Activated CD8-positive, alpha-beta memory T cell treated with anti-CD3 and anti-CD28 coated beads, Interleukin-2, amount 50 U/mL, for 4 hours (primary cell): ENCODE measurements around the gene COG6.

Experiments
- DNase-seq: peaks from one replicate; pipeline ENCODE4 v3.0.0-alpha.2; 2020

The COG6 gene

DNA sequence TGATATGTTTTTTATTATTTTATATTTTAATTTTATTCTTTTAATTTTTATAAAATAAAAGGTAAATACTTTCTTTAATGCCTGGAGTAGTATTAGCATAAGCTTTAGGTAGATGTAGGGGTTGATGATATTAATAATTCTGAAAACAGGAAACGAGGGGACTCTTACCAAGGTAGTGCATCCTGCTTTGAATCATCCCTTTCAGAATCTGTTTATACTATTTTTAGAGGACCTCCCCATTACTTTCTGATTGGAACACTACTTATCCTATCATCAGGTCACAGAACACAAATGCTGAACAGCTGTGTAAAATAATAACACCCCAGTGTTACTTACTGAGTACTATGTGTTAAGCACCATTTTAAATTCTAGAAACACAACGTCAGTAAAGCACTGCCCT lies 27.3 kb downstream of the COG6 start:
- no peak for DNase-seq

DNA sequence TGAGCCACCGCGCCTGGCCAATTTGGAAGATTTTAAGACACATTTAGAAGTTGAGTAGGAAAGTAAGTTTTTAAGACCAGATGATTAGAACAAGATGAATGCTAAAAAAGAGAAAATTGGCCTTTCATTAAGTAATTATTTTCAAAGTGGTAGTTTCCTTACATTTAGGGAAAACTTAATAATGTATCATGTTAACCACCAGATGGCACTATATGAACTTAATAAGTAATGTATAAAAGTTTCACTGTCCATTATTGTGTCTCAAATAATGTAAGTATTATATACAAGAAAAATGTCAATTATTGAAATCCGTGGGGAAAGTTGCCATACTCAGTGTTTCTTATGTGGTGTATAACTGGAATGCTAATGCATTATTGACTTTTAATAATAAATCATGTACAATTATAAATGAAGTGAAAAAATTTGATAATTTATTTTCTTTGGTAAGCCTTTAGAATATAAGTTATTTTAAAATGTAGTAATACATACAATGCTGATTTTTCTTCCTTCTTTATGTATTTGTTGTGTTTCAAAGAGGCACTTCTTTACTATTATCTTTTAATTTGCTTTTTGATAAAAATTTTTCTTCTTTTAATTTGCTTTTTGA lies 29.2 kb downstream of the COG6 start:
- DNase-seq, result no peak

DNA sequence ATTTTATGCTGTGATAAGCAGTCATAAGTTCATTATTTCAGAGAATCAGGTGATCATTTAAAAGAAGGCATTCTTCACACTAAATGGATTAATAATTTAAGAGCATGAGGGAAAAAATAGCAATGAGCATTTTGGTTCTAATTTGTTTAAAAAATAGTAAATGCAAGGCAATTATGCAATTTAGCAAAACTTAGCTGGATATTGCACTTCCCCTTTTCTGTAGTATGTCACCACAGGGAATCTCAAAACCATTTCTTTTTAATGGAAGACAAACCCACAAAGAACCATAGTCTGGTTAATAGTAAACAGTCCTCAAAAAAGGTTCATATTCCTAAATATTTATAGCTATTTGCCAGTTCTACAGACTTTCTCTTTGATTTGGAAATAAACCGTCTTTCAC lies 30.2 kb downstream of the COG6 start:
- no peak for DNase-seq

DNA sequence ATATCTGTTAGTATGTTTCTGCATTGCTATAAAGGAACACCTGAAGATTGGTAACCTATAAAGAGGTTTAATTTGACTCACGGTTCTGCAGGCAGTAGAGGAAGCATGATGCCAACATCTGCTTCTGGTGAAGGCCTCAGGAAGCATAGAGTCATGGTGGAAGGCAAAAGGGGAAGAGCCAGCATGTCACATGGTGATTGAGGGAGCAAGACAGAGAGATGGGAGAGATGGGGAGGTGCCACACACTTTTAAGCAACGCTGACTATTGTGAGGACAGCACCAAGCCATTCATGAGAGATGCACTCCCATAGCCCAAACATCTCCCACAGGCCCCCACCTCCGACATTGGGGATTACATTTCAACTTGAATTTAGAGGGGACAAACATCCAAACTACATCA lies 32.8 kb downstream of the COG6 start:
- DNase-seq, result no peak

DNA sequence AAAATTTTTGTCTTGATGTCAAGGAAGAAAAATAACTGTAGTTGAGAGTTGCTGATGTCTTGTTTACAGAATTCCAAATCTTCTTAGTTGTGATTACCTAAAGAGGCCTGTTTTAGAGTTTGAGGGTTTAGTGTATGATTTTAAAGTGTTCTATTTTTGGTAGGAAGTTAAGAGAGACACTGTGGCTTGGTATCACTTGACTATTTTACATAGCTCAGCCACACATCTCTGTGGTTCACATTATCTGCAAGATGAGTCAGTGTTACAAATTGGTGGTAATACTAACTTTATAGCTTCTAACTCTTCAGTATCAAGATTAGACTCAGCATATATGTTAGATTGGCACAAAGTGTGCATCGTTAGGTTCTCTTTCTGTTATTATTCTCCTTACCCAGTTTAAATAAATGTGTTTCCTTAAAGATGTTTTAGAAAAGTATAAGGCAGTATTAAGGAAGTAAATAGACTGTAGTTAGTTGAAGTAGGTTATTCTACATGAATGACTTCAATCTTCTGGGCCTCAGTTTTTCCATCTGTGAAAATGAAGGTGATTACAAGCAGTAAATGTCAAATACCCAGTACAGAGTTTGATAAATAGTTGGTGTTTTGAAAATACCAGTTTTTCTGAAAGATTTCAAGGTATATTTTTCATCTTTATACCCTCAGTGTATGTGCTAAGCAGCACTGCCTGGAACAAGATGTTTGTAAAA lies 33.4 kb downstream of the COG6 start:
- no peak for DNase-seq

DNA sequence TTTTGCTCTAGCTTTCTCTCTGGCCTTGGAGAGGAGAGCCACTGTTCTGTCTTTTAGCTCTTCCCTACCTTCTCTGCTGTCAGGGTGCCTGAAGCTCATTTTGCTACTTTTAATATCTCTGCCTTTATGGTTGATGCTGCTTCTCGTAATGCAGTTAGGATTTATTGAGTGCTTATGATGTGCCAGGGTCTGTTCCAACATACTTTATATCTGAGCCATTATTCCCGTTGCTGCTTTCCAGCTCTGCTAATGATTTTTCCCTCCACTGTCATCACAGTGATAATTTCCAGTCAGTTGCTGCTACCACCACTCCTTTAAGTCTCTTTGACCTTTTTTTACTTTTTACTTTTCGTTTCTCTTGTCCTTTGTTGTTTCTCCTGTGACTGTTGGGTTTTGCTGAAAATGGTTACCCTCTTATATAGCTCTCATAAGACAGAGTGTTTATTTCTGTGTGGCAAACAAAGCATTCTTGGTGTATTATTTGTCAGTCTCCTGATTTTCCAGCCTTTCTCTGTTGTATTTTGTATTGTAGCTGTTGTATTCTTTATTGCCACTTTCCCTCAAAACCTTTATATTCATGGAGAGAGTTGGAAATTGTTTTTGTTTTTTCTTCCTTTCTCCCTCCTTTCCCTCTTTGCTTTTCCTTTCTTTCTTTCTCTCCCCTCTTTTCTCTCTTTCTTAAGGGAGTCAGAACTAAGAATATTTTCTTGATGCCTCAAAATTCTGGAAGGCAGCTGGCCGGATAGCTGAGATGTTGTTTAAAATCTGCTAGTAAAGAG lies 37.4 kb downstream of the COG6 start:
- no peak for DNase-seq

DNA sequence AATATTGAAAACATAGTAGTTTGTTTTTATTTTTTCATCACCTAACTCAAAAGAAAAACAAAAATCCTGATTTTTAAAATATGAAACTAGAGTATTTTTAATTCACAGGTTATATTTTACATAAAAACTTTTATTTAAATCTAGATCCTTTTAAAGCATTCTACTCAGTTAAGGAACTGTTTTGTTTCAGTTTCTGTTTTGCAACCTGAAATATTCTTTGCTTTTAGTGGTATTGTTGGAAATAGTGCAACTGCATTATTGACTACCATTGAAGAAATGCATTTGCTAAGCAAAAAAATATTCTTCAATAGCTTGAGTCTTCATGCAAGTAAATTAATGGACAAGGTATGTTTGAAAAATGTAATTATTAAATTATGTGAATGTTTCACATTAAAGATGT lies 43.8 kb downstream of the COG6 start:
- no peak for DNase-seq

DNA sequence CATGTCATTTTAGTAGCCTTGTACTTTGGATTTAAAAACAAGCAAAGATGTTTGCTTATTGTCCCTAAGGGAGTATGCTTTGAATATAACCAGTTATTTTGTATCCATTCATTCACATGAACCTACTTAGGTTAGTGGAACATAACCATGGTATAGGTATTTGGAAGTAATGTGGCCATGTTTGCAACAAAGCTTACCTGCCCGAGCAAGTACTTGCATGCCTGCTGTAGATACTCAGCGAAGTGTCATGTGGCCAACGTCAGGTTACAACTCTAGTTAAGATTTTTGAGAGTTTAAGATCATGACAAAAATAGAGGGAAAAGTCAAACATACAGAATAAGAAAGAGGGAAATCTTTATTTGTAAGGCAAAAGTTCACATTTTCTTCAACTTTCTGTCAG lies 57.2 kb downstream of the COG6 start:
- DNase-seq, result no peak

DNA sequence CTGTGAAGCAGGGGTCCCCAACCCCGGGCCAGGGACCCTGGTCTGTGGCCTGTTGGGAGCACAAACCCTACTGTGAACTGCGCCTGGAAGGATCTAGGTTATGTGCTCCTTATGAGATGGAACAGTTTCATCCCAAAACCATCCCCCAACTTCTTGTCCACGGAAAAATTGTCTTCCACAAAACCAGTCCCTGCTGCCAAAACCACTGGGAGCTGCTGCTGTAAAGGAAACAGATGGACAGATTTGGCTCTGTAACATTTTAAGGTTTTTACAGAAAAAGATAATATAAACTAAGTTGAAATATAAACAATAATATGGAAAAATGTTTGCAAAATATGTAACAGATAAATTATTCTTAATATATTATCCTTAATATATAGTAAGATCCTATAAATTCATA lies 73.7 kb downstream of the COG6 start:
- DNase-seq, result no peak

DNA sequence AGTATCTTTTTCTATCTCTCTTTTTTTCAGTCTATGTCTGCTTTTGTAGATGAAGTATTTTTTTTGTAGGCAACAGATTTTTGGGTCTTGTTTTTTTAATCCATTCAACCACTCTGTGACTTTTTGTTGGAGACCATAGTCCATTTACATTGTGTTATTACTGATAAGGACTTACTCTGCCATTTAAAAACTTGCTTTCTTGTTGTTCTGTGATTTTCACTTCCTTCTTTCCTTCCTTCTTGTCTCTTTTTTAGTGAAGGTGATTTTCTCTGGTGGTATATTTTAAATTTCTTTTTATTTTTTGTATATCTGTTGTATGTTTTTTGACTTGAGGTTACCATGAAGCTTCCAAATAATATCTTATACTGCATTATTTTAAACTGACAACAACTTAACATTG lies 79.5 kb downstream of the COG6 start:
- DNase-seq, result no peak

DNA sequence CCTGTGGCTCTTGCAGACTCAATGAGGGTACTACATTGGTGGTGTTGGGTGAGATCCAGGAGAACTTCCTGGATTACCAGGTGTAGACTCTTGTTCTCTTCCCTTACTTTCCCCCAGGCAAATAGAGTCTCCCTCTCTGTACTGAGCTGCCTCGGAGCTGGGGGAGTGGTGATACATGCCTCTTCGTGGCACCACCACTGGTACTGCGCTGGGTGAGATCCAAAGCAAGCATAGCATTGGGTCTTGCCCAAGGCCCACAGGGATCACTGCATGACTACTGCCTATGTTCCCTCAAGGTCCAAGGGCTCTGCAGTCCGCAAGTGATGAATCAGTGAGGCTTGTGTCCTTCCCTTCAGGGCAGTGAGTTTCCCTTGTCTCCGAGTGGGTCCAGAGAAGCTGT lies 81.6 kb downstream of the COG6 start:
- no peak for DNase-seq

DNA sequence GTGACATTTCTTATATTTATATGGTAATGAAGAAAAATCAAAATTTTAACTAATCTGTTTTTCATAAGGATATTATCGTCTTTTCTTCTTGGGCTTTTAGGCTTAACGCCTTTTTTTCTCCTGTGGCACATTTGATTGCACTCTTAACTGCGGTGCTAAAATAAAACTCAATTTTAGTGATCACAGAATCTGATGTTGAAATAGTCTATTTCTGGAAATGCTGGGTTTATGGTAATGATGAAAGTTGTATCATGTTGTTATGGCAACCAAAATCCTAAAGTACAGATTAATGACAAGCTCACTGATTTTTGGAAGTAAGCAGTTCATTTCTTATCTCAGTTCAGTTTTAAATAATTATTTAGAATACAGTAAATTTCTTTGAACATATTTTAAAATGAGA lies 85.3 kb downstream of the COG6 start:
- no peak for DNase-seq

DNA sequence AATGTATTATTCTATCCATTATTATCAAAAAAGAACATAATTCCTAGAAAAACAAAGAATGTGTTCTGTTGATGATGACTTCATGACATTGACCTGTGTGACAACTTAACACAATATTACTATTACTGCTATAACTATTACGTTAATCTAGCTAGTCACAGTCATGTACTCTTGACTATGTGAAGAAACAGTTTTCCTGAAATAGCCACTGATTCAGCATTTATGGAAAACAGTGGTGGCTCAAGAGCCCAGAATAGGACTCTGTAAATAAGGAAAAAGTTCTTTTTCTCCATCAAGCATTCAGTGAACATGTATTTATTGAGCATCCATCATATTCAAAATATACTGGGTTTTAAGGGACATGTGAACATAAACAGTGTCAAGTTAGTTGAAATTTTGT lies 93.5 kb downstream of the COG6 start:
- DNase-seq, result no peak

DNA sequence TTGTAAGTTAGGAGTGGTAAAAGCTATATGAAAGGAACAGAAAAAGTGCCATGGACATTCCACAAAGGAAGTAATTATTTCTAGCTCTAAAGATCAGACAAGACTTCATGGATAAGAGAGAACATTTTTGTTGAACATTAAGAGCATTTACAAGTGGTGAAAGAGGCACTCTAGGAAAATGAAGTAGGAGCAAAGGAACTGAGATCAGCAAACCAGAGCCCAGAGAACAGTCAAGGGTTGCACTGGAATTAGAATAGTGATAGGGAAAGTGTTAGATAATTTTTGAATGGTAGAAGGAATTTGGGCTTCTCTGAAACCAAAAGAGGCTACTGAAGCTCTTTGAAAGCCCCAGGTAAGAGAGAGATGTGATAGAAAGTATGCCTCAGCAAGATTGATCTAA lies 94.1 kb downstream of the COG6 start:
- DNase-seq, result no peak

DNA sequence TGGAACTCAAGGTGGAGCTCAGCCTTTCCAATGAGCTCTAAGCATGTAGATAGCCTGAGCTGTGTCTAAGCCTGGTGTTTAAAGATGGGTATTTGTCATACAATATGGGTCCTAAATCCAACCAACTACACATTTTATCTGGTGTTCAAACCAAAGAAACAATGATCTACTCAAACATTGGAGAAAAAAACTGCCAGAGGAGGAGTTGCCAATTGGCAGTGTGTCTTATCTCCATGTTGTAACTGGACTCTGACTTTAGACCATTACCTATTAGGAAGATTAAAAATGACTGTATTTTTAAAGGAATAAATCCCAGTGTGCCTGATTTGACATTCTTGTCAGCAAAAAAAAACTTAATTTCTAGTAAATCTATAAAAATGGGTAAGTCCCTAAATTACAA lies 96.3 kb downstream of the COG6 start:
- no peak for DNase-seq

DNA sequence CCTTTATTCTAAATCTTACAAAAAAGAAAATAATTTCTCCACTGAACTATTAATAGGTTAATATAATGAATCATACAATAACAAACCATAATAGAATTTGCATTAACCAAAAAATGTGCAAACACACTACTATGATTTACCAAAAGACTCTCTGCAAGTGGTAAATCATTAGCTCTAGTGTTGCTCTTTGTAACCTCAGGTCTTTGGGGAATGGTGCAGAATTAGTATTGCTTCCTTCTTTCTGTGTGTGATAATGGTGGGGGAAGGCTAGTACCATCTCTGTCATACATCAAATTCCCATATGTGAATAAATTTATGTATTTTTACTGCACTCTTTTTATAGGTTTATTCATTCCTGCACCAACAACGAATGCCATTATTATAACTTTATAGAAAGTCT lies 105.1 kb downstream of the COG6 start:
- DNase-seq, result no peak

DNA sequence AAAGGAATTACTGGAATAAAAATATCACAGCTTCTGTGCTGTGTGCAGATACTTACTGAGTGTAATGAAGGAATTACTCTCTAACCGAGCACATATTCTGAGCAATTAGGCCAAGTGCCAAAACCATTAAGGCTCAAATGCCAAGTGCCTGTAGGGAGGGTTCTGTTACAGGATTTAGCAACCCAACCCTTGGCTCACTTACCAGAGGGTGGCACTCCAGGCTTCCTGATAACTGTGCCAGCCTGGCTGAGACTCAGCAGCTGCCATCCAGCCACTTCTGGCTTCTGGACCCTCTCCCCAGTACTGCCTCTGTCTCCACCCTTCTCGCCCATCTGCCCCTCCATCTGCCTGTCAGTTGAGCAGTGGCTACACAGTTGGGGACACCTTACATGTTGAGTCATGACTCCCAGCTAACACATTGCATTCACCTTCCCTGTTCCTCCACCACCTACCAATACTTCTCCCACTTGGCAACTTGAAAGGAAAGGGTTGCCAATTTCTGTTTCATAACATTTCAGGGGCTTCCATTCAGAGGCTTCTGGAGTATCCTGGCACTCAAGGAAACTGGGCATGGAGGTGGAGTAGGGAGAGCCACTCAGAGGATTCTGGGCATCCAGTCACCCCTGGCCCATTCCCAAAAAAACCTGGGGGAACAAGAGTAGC lies 110.5 kb downstream of the COG6 start:
- DNase-seq, result no peak

DNA sequence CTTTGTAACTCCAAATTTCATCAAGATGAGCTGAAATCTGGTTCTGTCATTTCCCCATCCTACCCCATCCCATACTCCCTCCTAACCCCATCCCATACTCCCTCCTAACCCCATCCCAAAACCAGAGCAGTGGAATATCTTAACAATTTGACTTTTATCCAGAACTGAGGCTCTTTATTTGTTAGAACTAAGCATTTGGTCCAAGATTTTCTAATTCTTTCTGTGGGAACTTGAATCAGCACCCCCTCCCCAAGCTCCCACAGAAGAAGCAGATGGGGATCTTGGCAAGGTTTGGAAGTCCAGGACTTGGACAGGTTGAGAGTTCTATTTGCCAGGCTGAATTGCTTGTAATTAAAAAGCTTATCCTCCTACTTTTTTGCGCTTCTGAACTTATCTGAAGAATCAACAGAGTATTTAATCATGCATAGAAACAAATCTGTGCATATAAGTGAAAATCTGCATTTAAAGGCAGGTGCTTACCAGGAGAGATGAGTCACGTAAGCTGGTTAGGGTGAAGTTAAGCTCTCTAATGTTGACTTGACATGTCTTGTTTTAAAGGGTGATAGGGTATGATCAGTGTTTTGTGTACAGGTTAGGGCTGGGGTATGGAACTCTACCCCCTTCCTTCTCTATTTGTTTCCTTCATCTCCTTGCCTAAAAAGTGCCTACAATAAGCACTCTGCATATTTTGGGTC lies 111.1 kb downstream of the COG6 start:
- DNase-seq, result no peak

DNA sequence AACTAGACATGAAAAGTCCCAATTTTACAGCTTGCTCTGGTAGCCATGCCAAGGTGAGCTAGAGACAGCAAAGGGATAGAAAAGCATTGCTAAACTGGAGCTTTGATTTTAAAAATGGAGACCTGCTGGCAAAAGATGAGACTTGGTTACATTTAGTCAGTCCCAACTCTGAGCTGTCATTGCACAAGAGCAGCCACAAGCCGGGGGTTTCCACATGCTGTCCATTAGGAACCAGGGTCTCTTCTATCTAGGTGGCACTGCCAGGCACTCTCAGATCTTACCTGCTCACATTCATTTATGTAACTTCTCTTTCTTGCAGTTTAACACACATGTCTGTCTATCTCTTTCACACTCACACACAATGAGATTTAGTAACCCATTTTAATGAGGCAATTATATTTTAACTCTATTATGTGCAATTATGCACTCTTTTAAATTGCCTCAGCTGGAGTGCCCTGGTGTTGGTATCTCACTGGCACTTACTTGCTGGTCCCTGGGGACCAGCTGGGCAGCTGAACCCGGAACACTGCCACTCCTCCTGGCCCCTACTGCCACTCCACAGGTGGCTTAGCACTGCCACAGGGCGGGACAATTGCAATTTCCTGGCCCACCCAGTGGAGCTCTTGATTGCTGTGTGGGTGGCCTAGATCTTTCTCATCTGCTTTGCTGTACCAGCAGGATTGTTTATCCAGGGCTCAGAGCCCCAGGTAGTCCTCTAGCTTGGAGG lies 112.5 kb downstream of the COG6 start:
- no peak for DNase-seq

DNA sequence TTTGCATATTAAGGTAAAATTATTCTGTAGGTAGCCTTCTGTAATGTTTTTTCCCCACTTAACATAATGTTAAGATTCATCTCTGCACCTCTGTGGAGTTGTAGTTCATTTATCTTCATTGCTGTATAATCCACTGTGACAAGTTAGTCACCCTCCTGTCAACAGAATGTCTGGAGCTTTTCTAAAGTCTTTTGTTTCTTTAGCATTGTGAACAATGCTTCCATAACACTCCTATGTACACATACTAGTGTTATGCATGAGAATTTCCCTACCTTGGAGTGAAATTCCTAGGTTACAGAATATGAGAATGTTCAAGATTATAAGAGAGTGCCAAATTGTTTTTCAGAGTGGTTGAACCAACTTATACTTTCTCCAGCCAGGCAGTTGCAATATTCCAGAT lies 113.5 kb downstream of the COG6 start:
- no peak for DNase-seq

DNA sequence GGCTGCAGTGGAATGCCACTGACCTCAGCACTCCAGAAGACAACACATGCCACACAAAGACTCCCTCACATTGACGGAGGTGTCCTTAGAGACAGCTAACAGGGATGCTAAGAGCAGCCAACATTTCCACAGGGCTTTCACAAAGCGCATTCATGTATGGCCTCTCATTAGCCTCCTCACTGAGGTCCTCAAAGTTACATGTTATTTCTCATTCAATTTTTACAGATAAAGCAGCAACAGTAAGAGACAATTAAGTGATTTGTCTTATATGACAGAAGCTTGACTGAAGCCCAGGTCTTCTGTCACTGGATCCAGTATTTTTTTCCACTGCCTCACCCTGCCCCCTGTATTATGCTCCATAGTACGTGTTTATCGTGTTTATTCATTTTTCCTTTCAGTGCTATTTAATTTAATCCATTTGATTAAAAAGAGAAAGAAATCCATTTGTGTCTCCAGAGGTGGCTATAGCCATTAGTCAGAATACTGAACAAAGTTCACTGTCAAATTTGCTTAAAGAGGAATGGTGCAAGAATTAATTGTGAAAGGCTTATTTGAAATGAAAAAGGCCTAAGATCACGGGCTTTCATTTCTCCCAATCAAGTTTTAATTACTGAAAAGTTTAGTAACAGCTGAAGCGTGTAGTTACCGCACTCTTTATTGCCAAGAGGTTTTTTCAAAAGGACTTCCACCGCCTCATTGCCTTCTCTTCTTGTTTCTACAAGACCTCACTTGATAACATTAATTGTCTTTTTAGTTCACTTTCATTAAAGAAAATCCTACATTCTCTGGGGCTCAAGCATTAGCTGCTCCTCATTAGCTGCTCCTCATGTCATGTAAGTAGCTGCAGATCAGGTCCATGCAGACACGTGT lies 115.0 kb downstream of the COG6 start:
- no peak for DNase-seq

DNA sequence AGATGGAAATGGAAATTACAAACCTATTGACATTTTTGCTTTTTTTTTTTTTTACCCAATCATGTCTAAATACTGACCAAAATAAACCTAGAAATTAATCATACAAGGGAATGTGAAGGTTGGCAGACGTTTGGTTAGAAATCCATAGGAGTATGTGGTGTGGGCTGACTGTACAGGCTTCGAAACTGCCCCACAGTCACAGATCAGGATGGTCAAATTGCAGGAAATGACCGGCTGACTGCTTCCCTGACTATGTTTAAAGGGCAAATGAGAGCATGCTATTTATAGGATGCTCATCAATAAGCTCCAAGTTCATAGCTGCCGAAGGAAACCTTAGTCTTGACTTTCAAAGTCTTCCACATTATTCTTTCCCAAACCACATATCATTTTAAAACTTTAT lies 118.4 kb downstream of the COG6 start:
- no peak for DNase-seq
